ENCODE measurements around the gene M1AP. TPM values are rescaled to one million over a fixed set of nuclear protein-coding genes. Genes with fewer than 3 reads are reported as not detected.

M1AP gene
- total RNA-seq, 1 experiment from 2014 or later, result not detected

DNA sequence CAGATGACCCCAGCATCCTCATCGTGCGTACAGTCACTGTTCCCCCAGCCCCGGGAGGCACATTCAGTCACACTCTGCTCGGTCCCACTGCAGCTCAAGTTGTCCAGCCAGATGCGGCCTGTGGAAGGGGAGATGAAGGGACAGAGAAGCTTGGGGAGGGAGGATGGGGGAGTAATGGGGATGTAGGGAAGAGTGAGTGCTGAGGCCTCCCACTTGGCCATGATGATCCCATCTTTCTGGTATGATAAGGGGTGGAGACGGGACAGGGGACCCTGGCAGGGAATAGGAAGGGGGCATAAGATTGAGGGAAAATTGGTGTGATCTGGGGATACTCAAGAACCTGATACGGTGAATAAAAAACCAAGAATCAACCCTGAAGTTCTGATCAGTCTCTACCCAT, 97.9 kb downstream of the M1AP start:
- DNase-seq (ENCODE audit: low read depth in 1 of 2, low spot score in 2 of 2), result no peak
- Histone ChIP-seq H3K36me3 (peaks cover 11% of the 10 kb centered on the region), H3K27me3 (replicated peaks) (no peaks in the 10 kb centered on the region), H3K4me3 (no peak overlapping the region), H3K4me1 (replicated peaks) (peaks cover 25% of the 10 kb centered on the region), H3K27ac (no peak overlapping the region), H3K9me3 (replicated peaks) (0 out of 2 replicates have a peak, but pooled peaks cover 7% of the 10 kb centered on the region)

GRCh38 chr2:74548900-74549826, 99.0 kb downstream of the M1AP start:
- Histone ChIP-seq H3K36me3 (peaks cover 11% of the 10 kb centered on the region), H3K4me3 (peak overlapping the region; percentile 37), H3K9me3 (replicated peaks) (0 out of 2 replicates have a peak, but pooled peaks cover 7% of the 10 kb centered on the region), H3K27ac (no peak overlapping the region), H3K4me1 (replicated peaks) (peaks cover 23% of the 10 kb centered on the region), H3K27me3 (replicated peaks) (no peaks in the 10 kb centered on the region)
- no peak for DNase-seq (ENCODE audit: low read depth in 1 of 2, low spot score in 2 of 2)

- H3K4me3 ChIP-seq, result peak overlapping the region; percentile 37
- 0 out of 2 replicates have a peak, but pooled peaks cover 7% of the 10 kb centered on the region for H3K9me3 ChIP-seq (replicated peaks)
- peaks cover 19% of the 10 kb centered on the region for H3K4me1 ChIP-seq (replicated peaks)
- no peaks in the 10 kb centered on the region for H3K27me3 ChIP-seq (replicated peaks)
- no peak overlapping the region for H3K27ac ChIP-seq
- peaks cover 11% of the 10 kb centered on the region for H3K36me3 ChIP-seq
- no peak for DNase-seq (ENCODE audit: low read depth in 1 of 2, low spot score in 2 of 2)
These were observed 99.7 kb downstream of the M1AP start for GRCh38 chr2:74548285-74548899.

- H3K4me1 ChIP-seq (replicated peaks), result peaks cover 13% of the 10 kb centered on the region
- no peak overlapping the region for H3K4me3 ChIP-seq
- H3K36me3 ChIP-seq, result peaks cover 11% of the 10 kb centered on the region
These were observed 102.1 kb downstream of the M1AP start for GRCh38 chr2:74546004-74546403.

GRCh38 chr2:74544634-74545033, 103.5 kb downstream of the M1AP start:
- Histone ChIP-seq H3K36me3 (peaks cover 8% of the 10 kb centered on the region), H3K9me3 (replicated peaks) (0 out of 2 replicates have a peak, but pooled peaks cover 7% of the 10 kb centered on the region), H3K27ac (no peak overlapping the region), H3K4me3 (no peak overlapping the region), H3K4me1 (replicated peaks) (peaks cover 13% of the 10 kb centered on the region), H3K27me3 (replicated peaks) (no peaks in the 10 kb centered on the region)
- DNase-seq (ENCODE audit: low read depth in 1 of 2, low spot score in 2 of 2), result no peak

More at GRCh38 chr2:74546004-74546403, 102.1 kb downstream of the M1AP start:
- Histone ChIP-seq H3K27ac (no peak overlapping the region), H3K27me3 (replicated peaks) (no peaks in the 10 kb centered on the region), H3K9me3 (replicated peaks) (0 out of 2 replicates have a peak, but pooled peaks cover 7% of the 10 kb centered on the region)
- no peak for DNase-seq (ENCODE audit: low read depth in 1 of 2, low spot score in 2 of 2)

DNA sequence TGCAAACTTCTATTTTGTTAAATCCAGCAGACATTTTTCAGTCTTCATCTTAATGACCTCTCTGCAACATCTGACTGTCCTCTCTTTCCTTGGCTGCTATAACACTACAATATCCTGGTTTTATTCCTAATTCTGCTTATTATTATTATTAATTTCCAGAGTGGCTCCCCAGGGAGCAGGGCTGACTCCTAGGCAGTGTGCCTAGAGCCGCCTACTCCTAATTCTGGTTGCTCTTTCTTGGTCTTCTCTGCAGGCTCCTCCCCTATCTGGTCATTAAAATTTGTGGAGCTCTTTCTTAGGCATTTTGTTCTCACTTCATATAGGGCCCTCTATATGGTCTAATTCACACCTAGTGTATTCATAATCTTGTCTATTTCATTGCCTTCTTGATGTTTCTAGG, 105.2 kb downstream of the M1AP start:
- Histone ChIP-seq H3K9me3 (replicated peaks) (no peaks in the 10 kb centered on the region), H3K4me3 (no peak overlapping the region), H3K4me1 (replicated peaks) (no peaks in the 10 kb centered on the region), H3K27ac (no peak overlapping the region), H3K27me3 (replicated peaks) (no peaks in the 10 kb centered on the region), H3K36me3 (no peaks in the 10 kb centered on the region)
- no peak for DNase-seq (ENCODE audit: low read depth in 1 of 2, low spot score in 2 of 2)

DNA sequence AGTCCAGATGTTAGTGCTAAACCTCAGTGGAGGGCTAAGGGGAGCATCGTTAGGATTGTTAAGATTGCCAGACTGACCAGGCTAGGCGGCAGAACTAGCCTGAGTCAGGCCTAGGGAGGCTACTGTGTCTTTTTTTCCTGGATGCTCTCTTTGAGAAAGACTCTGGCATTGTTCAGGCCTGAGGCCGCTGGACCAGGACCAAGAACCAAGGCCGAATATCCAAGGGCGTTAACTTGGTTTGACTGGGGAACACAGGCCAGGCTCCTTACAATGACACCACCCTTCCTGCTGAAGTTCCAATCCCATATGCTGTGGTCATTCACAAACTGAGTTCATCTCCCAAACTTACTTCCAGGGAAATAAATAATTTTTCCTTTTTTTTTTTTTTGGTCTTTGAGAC, 107.8 kb downstream of the M1AP start:
- H3K4me3 ChIP-seq, result no peak overlapping the region
- no peaks in the 10 kb centered on the region for H3K4me1 ChIP-seq (replicated peaks)
- no peaks in the 10 kb centered on the region for H3K27me3 ChIP-seq (replicated peaks)
- no peaks in the 10 kb centered on the region for H3K36me3 ChIP-seq
- no peaks in the 10 kb centered on the region for H3K9me3 ChIP-seq (replicated peaks)
- H3K27ac ChIP-seq, result no peak overlapping the region
- no peak for DNase-seq (ENCODE audit: low read depth in 1 of 2, low spot score in 2 of 2)

DNA sequence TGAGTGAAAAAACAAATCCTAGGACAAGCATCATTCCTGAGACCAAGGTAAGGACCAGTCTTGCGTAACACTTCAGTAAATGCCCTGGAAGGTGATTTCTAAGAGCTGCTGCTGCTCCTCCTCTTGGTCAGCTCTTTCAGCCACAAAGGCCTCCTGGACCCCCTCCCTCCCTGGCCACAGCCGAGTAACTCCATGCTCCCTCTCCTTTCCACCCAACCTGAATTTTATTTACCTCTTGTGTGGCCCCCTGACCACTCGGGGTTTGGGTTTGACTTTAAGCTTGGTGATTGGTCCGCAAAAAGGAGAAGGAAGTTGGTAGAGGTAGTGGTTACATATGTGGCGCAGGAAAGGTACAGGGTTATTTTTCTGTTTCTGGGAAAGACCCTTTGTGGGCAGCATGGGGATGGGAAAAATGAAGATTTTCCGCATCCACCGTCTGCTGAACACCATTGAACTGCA, 109.2 kb downstream of the M1AP start:
- DNase-seq (ENCODE audit: low read depth in 1 of 2, low spot score in 2 of 2), result no peak
- Histone ChIP-seq H3K4me1 (replicated peaks) (no peaks in the 10 kb centered on the region), H3K36me3 (no peaks in the 10 kb centered on the region), H3K27ac (no peak overlapping the region), H3K27me3 (replicated peaks) (no peaks in the 10 kb centered on the region), H3K9me3 (replicated peaks) (no peaks in the 10 kb centered on the region), H3K4me3 (no peak overlapping the region)

DNA sequence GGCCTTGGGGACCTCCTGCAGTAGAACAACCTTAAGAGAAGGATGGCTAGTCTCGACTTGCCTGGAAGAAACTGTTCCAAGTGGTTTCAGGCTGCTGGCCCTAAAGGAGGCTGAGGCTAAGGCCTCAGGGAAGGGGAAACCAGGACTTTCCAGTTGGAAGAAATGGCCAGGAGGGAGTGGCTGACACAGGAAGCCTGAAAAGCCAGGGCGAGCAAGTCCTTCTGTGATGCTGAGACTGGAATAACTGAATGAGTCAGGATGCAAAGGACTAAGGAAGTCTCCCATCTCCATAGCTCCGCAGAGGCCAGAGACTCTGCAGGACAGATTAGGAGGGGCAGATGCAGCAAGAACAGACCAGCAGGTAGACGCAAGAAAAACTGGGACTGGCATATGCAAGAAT, 111.0 kb downstream of the M1AP start:
- Histone ChIP-seq H3K4me3 (no peak overlapping the region), H3K27ac (no peak overlapping the region), H3K9me3 (replicated peaks) (no peaks in the 10 kb centered on the region), H3K27me3 (replicated peaks) (no peaks in the 10 kb centered on the region), H3K36me3 (peaks cover 11% of the 10 kb centered on the region), H3K4me1 (replicated peaks) (no peaks in the 10 kb centered on the region)
- DNase-seq (ENCODE audit: low read depth in 1 of 2, low spot score in 2 of 2), result no peak

- Histone ChIP-seq H3K27ac (no peak overlapping the region), H3K9me3 (replicated peaks) (no peaks in the 10 kb centered on the region), H3K36me3 (peaks cover 17% of the 10 kb centered on the region), H3K27me3 (replicated peaks) (no peaks in the 10 kb centered on the region), H3K4me1 (replicated peaks) (no peaks in the 10 kb centered on the region), H3K4me3 (no peak overlapping the region)
- DNase-seq (ENCODE audit: low read depth in 1 of 2, low spot score in 2 of 2), result no peak
These were observed 111.8 kb downstream of the M1AP start for GRCh38 chr2:74536166-74536950.

- no peaks in the 10 kb centered on the region for H3K9me3 ChIP-seq (replicated peaks)
- H3K36me3 ChIP-seq, result peaks cover 22% of the 10 kb centered on the region
- no peak overlapping the region for H3K4me3 ChIP-seq
- no peak for DNase-seq (ENCODE audit: low read depth in 1 of 2, low spot score in 2 of 2)
- no peaks in the 10 kb centered on the region for H3K27me3 ChIP-seq (replicated peaks)
- H3K27ac ChIP-seq, result no peak overlapping the region
- peaks cover 6% of the 10 kb centered on the region for H3K4me1 ChIP-seq (replicated peaks)
These were observed 112.6 kb downstream of the M1AP start for GRCh38 chr2:74535440-74535965.

- no peak overlapping the region for H3K27ac ChIP-seq
- no peaks in the 10 kb centered on the region for H3K27me3 ChIP-seq (replicated peaks)
These were observed 113.7 kb downstream of the M1AP start for GRCh38 chr2:74534411-74534810.

DNA sequence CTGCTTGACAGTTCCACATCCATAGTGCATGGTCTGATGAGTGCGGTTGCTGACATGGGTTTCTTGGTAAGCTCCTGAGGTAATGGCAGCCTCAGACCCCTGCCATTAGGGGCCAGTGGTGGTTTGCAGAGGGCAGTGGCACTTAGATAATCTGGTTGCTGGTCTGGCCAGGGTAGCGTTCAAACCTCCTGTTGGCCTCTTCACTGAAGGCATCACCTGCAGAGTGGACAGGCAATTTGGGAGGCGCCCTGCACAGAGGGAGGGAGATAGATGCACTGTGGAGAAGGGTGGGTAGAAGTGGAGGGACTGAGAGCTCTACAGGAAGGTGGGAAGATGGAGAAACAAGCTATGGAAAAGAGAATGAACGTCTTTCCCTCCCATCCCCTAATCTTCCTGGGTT, 114.7 kb downstream of the M1AP start:
- H3K4me1 ChIP-seq (replicated peaks), result peaks cover 9% of the 10 kb centered on the region
- peaks cover 29% of the 10 kb centered on the region for H3K36me3 ChIP-seq
- no peaks in the 10 kb centered on the region for H3K27me3 ChIP-seq (replicated peaks)
- no peak overlapping the region for H3K27ac ChIP-seq
- DNase-seq (ENCODE audit: low read depth in 1 of 2, low spot score in 2 of 2), result no peak
- no peaks in the 10 kb centered on the region for H3K9me3 ChIP-seq (replicated peaks)
- H3K4me3 ChIP-seq, result no peak overlapping the region

More at GRCh38 chr2:74534411-74534810, 113.7 kb downstream of the M1AP start:
- no peaks in the 10 kb centered on the region for H3K9me3 ChIP-seq (replicated peaks)
- peaks cover 23% of the 10 kb centered on the region for H3K36me3 ChIP-seq
- no peak for DNase-seq (ENCODE audit: low read depth in 1 of 2, low spot score in 2 of 2)
- H3K4me3 ChIP-seq, result no peak overlapping the region
- H3K4me1 ChIP-seq (replicated peaks), result peaks cover 7% of the 10 kb centered on the region

All from SJSA1 (cell line).